Kasumi-1 (cell line): ENCODE results near the gene TRMT6.
A peak's percentile ranks its signal among the peaks of the same experiment; 100 is the strongest.

Experiments
- DNase-seq, 2 experiments: peaks; one replicate each; lab custom pipeline; 2025; lab: John Stamatoyannopoulos, UW

The TRMT6 gene, protein sequence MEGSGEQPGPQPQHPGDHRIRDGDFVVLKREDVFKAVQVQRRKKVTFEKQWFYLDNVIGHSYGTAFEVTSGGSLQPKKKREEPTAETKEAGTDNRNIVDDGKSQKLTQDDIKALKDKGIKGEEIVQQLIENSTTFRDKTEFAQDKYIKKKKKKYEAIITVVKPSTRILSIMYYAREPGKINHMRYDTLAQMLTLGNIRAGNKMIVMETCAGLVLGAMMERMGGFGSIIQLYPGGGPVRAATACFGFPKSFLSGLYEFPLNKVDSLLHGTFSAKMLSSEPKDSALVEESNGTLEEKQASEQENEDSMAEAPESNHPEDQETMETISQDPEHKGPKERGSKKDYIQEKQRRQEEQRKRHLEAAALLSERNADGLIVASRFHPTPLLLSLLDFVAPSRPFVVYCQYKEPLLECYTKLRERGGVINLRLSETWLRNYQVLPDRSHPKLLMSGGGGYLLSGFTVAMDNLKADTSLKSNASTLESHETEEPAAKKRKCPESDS

DNA sequence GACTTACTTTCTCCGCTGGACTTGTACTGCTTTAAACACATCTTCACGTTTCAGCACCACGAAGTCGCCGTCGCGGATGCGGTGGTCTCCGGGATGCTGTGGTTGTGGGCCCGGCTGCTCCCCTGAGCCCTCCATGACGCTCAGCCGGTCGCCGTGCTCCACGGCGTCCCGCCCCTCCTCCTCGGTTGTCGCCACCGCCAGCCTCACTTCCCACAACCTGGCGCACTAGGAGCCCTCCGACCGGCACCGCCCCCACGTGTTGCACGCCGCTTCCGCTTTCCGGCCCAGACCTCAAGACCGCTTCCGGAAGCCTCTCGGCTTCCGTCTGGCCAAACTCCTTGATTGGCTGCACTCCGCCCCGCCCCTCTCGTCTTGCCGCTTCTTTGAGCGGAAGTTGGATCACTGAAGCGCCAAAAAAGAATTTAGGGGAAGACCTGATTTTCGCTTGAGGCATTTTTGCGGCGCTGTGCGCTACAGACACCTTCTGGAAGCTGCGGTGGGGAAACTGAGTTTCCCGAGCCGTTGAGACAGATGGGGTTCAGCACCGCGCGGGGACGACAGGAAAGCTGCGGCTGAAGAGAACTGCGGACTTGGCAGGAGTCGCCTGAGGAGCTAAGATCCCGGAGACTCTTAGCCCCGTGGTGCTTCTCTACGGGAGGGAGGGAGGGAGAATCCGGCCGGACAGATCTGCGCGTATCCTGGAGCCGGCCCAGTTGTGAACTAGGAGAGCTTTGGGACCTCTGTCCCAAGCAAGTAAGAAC is at the start of gene TRMT6, which contains the start of gene MCM8:
Gene TRMT6, minus strand, starts transcription at position 263 of the 761 bp plus-strand sequence. Its CDS starts 128 bp downstream, at position 135.
Gene MCM8, plus strand, starts transcription at position 382 of the 761 bp plus-strand sequence. CDS start 1,364 bp downstream, outside the sequence.
- peak; percentile 98 to 99 for DNase-seq

DNA sequence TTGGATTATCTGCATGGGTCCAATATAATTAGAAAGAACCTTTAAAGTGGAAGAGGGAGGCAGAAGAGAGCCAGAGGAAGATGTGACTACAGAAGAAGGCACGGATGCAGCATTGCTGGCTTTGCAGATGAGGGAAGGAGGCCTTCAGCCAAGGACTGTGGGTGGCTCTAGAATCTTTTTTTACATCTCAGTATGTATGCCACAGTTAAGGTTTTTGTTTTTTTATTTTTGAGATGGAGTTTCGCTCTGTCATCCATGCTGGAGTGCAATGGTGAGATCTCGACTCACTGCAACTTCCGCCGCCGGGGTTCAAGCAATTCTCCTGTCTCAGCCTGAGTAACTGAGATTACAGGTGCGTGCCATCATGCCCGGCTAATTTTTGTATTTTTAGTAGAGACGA is 49.5 kb upstream of the TRMT6 start:
- no peak for DNase-seq

DNA sequence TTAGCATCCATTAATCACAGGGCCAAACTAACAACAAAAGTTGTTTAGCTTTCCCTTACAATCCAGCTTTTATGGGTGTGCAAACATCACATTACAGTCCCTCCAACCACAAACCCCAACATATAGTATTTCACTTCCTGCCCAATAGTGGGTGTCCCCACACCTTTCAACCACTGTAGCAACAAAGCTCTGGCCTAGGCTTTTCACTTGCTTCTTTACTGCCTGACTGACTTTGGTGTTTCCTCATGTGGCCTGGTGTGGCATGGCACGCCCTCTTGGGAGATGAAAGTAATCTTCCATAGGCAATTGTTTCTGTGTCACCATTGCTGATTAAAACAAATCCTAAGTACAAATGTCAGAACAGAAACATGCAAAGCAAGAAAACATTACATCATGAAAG is 46.4 kb upstream of the TRMT6 start:
- DNase-seq = peak; percentile 44 to 68

DNA sequence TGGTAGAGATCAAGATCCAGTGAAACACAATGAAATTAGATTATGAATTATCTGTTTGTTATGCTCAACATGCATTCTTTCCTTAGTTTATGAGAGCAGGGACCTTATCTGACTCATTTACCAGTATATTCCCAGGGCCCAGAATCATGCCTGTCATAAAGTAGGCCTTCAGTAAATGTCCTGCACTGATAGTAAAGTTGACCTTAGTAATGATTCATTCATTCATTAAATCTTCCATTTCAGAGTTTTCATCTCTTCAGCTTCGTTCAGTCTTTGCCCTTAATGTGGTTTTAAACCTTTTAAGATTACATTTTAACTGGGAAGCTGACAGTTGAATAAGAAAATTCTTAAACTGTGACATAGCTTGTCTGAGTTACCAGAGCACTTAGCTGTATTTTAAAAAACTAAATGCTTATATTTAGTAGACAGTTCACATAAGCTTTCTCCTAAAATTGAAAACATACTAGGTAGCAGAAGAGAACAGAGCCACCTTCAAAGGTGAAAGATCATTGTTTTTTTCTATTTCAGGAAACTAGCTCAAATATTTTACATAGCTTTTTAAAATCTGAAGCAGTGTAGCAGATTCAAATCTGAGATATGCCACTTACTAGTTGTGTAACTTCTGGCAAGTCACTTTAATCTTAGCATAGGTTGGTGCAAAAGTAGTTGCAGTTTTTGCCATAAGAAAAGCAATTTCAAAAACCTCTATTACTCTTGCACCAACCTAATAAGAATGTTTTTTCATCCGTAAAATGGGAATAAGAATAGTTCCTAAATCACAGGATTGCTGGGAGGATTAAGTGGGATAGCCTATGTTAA is 41.5 kb upstream of the TRMT6 start:
- no peak for DNase-seq

DNA sequence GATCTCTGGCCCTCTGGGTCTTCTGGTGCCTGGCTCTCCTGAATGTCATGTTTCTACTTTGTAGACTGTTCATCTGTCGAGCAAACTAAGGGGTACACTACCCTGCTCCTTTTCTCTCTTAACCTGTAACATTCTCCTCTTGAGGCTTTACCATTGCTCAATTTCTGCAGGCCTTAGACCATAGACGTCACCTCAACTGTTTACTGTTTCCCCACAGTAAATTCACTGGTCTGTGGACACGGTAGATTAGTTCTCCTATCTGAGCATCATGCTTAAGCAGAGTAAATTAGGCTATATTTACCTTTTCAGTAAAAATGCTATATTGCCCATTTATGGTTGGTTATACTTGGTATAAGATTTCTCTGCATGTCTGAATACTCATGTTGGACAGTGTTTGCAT is 40.6 kb upstream of the TRMT6 start:
- DNase-seq = no peak

DNA sequence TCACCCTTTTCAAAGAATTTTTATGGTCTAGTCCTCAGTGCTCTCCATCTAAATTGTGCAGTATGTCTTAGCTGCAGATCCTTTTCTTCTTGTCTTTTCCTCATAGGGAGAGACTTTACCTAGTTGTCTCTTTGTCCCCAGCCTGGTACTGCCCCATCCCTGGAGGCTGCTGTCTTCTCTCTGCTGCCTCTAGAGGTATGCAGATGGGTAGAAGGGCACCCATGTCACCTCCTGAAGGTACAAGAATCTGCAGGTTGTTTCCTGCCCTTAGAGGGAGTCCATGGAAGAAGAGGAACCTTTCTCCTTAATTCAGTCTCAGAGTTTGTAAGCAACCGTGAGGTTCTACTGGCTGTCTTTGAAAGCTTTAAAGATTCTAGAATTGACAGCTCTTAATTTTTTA is 39.2 kb upstream of the TRMT6 start:
- DNase-seq = no peak

DNA sequence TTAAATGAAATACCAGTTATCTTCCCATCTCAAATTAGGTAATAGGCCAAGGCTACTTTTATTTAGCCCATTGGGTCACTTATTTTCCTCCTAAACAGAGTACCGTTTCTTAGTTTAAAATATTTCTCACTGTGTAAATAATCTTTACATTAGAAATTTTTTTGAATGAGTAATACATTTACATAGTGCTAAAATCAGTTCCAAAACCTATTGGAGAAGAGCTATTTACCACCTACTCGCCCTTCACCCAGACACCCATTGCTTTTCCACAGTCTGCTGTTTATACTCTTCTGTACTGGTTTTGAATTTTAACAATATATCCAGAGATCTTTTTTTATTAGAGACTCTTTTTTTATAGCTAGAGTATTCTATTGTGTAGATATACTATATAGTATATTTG is 37.0 kb upstream of the TRMT6 start:
- DNase-seq = no peak

DNA sequence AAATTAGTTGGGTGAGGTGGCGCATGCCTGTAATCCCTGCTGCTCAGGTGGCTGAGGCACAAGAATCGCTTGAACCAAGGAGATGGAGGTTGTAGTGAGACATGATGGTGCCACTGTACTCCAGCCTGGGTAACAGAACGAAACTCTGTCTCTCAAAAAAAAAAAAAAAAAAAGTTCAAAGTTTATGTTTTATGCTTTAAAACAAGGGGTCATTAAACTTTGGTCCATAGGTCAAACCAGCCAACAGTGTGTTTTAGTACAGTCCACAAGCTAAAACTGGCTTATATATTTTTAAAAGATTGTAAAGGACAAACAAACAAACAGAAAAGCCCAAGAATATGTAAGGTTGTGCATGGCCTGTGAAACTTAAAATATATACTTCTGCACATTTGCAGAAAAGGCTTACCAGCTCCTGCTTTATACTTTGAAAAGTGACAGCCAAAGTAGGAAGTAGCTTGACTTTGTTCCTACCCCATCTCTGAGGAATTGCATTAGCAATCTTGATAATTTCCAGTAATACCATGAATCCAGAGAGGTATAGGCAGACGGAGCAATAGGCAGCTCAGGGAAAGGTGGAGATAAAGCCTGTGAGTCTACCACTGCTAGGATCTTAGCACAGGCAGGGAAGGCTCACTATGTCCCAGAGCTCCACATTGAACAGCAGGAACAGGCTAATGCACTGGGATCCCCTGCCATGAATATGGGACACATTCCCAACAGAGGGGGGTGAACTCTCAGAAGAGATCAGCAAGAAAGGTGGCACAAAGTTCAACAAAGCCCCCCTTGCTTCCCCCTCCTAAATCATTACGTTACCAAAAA is 30.6 kb upstream of the TRMT6 start:
- no peak for DNase-seq

DNA sequence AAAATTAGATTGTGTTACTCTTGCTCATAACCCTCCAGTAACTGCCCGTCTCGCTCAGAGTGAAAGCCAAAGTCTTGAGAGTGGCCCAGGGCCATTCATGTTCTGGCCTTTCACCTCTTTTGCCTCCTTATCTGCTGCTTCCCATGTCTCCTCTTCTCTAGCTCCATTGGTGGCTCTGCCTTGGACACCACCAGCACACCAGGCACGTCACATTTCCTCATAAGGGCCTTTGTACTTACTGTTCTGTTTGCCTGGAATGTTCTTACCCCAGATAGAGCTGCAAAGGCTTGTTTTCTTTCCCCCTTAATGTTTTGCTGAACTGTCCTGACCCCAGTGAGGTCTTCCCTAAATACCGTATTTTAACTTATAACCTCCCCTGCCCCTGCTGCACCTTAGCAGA is 29.5 kb upstream of the TRMT6 start:
- DNase-seq = no peak

DNA sequence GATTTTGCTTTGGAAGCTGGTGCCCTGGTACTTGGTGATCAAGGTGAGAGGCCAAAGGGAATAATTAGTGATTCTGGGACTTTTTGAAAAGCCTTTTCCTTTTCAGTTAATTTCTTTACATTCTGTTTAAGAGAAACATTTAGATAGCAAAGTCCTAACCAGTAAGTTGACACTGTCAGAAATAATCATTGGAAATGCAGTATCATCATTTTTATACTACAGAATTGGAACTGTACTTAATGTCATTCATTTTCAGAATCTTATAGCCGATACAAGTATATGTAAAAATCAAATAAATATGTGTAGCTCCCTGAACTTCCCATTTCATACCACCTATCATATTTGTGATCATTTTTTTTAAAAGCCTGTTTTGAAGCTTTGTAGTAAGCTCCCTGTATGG is 27.6 kb upstream of the TRMT6 start:
- no peak for DNase-seq

DNA sequence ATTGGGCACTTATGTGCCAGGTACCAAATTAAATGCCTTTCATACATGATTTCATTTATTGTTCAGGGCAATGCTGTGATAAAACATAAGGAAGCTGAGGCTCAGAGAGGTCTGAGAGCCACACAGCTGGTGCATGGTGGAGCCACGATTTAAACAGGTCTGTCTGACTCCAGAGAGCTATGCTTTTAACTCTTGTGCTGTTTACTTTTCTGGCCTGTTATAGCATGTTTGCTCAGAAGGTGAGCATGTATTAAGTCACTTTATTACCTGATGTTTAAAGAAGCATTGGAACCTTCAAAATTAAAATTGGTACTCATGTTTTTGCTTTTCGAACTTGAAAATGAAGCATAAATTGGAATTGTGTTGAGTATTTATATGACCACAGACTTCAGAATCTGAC is 26.9 kb upstream of the TRMT6 start:
- DNase-seq = no peak

DNA sequence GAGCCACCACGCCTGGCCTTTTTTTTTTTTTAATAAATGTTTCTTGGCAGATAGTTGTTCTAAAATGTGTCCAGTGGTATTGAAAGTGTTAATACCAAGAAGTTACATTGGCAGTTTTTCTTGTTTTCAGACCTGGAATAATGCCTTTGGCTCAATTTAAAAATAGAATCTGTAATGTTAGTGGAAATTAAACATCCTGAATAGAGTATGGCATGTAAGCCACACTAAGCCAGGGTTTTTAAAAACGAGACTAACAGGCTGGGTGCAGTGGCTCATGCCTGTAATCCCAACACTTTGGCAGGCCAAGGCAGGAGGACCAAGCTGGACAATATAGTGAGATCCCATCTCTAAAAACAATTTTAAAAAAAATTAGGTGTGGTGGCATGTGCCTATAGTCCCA is 25.4 kb upstream of the TRMT6 start:
- no peak for DNase-seq

DNA sequence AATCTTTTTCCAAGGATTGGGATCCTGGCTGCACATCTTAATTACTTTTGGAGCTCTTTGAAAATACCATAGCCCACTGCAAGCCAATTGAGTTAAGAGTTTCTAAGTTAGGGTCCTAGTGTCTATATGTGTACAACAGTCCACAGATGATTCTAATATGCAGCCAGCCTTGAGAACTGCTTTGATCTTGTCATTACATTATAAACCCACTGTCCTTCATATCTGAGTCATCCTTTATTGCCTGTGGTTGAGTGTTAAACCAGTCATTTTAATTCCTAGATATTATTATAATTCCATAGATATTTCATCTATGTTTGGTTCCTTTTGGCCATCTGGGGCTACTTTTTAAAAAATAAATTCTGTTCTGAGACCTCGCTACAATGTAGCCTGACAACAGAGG is 24.2 kb upstream of the TRMT6 start:
- DNase-seq = no peak

DNA sequence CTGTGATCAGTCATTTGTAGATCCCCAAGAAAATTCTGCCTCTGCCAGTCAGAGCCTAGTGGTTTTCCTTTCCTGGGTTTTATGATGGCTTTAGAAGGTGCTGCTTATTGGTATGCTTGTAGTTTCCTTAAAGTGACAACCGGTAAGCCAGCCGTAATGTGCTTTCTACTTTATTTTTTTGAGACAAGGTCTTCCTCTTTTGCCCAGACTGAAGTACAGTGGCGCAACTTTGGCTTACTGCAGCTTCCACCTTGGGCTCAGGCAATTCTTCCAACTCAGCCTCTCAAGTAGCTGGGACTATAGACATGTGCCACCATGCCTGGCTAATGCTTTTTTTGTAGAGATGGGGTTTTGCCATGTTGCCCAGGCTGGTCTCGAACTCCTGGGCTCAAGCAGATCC is 23.6 kb upstream of the TRMT6 start:
- peak; percentile 64 to 69 for DNase-seq

DNA sequence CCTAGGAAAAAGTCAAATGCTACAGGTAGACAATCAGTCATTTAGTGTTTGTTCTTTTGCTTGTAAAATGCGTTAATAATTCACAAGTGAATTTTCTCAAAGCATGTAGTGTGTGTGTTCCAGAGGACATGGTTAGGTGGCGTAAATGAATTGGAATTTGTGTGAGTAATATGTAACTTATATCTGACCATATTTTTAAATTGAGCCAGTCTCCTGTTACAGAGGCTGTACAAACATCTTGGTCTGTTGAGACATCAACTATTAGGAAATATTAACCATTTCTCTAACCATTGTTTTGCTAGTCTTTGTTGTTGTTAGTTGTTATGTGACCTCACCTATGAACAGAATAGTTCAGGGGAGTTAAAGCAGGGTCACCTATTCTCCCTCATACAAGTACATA is 22.8 kb upstream of the TRMT6 start:
- DNase-seq = no peak

DNA sequence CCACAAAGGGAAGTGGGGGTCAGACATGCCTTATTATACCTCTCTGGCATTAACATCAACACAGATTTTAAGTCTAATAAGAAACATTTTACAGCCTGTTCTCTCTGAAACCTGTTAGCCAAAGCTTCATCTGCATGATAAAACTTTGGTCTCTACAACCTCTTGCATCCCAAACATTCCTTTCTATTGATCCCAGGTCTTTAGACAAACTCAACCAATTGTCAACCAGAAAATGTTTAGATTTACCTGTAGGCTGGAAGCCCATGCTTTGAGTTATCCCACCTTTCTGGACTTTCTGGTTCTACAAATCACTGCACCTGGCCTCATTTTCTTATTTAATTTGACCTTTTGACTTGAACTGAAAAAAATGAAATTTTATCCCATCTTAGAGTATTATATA is 20.9 kb upstream of the TRMT6 start:
- DNase-seq = no peak

DNA sequence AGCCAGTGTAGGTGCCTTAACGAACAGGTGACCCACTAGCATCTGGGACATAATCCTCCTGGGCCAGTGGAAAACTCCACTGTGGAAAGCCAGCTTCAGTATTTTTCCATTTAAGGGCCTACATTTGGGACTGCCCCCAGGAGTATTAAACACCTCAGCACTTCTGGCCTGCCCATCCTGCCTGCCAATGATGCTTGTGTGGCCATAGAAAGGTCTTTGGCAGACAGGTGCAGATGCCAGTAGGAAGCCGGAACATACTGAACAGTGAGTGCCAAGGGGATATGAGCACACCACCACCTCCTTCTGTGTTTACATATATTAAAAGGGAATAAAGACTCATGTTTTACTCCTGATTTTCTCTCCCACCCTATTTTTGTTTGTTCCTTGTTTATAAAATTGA is 20.0 kb upstream of the TRMT6 start:
- no peak for DNase-seq

DNA sequence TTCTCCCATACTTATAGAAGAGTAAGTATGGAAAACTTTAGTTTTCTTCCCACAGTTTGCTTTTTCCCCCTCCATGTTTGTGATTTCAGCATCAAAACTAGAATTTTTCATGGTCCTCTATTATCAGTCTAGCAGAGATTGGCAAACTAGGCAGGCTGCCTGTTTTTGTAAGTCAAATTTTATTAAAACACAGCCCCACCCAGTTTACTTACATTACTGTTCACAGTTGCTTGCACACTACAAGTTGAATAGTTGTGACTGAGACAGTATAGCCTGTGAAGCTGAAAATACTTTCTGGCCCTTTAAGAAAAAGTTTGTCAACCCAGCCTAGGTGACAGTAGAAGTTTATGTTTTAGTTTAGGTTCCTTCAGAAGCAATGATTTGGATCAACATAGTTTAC is 19.6 kb upstream of the TRMT6 start:
- no peak for DNase-seq

DNA sequence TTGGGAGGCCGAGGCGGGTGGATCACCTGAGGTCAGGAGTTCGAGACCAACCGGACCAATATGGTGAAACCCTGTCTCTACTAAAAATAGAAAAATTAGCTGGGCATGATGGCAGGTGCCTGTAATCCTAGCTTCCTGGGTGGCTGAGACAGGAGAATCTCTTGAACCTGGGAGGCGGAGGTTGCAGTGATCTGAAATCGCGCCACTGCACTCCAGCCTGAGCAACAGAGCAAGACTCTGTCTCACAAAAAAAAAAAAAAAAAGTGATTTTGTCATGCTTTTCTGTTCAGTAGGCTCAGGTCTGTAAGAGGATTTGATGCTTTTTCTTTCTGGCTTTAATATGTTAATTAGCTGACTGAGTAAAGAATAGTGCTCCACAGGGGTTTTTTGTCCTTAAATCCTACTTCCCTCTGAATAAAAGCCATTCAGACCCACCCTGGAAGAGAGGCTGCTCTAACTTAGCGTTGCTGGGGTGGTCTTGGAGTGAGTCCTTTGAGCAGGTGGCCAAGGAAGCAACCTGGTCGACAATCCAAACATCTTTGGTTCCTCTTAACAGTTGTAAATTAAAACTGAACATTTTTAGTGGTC is 19.1 kb upstream of the TRMT6 start:
- no peak for DNase-seq

DNA sequence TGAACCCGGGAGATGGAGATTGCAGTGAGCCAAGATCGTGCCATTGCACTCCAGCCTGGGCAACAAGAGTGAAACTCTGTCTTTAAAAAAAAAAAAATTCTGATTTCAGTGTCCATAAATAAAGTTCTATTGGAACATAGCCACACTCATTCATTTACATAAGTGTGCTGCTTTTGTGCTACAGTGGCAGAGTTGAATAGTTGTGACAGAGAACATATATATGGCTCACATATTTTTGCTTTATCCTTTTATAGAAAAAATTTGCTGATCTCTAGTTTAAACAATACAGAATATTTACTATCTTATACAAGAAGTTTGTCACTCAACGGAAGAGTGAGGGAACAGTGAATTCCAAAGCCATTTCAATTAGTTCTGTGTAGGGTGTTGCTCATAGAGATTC is 18.1 kb upstream of the TRMT6 start:
- no peak for DNase-seq

DNA sequence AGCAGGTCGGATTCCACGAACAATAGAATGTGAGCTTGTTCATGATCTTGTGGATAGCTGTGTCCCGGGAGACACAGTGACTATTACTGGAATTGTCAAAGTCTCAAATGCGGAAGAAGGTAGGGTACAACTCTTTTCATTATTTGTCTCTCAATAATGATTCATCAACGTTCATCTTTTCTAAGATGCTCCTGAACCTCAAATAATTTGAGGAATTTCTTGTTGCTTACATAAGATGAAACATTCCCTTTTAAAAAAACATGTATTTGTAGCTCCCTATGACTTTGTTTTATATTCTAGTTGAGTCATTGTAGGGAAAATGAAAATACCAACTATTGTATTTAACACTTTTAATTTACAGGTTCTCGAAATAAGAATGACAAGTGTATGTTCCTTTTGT is 17.1 kb upstream of the TRMT6 start:
- DNase-seq = no peak
